ENCODE measurements around the gene APOC4. TPM values are rescaled to one million over a fixed set of nuclear protein-coding genes. Genes with fewer than 3 reads are reported as not detected.
"Not testable (repeated sequence)": the region's sequence is repeated elsewhere in the genome, so short reads cannot be mapped to it uniquely, and the experiment has no call there.

The APOC4 gene
- polyA plus RNA-seq, 1 donor (not counting 4 experiments of a cell fraction or from before 2014, with no cell fraction given): not detected

GRCh38 chr19:44909775-44910174, 32.3 kb upstream of the APOC4 start:
- no peaks in the 10 kb centered on the region for H3K36me3 ChIP-seq (ENCODE audit: control insufficient read depth in 2 of 2, extremely low read depth in 1 of 2, insufficient read depth in 2 of 2, low read length in 2 of 2)

GRCh38 chr19:44911896-44912295, 30.1 kb upstream of the APOC4 start:
- H3K4me3 ChIP-seq (ENCODE audit: control insufficient read depth in 2 of 3, extremely low read depth in 1 of 3, insufficient read depth in 2 of 3, low read depth in 1 of 3, low read length in 3 of 3); FAIRE-seq; H3K9me1 ChIP-seq (ENCODE audit: control insufficient read depth, extremely low read depth, insufficient read depth, low read length); H3K27ac ChIP-seq (ENCODE audit: control insufficient read depth, insufficient read depth, low read length); H3K9ac ChIP-seq (ENCODE audit: control insufficient read depth, extremely low read depth, insufficient read depth, low read length); H3K27me3 ChIP-seq (ENCODE audit: control insufficient read depth, extremely low read depth, insufficient read depth, low read length); H3K4me1 ChIP-seq (ENCODE audit: control insufficient read depth, extremely low read depth, insufficient read depth, low read length); H3K79me2 ChIP-seq (ENCODE audit: control insufficient read depth, insufficient read depth, low read length); DNase-seq (ENCODE audit: low read depth, low spot score); H2AFZ ChIP-seq (ENCODE audit: control insufficient read depth, low read length); H3K9me3 ChIP-seq (ENCODE audit: control insufficient read depth, low read depth, low read length); H4K20me1 ChIP-seq (ENCODE audit: control insufficient read depth, extremely low read depth, insufficient read depth, low read length); H3K36me3 ChIP-seq (ENCODE audit: control insufficient read depth in 2 of 2, extremely low read depth in 1 of 2, insufficient read depth in 2 of 2, low read length in 2 of 2); dilution Hi-C loops (cut with MboI; ENCODE audit: extremely low pct_ligation_motif_present, low sequenced_read_pairs); H3K4me2 ChIP-seq (ENCODE audit: control insufficient read depth, extremely low read depth, insufficient read depth, low read depth, low read length): not testable (repeated sequence)

More at GRCh38 chr19:44909775-44910174, 32.3 kb upstream of the APOC4 start:
- Histone ChIP-seq H3K4me1 (ENCODE audit: control insufficient read depth, extremely low read depth, insufficient read depth, low read length) (peaks cover 11% of the 10 kb centered on the region), H3K9me1 (ENCODE audit: control insufficient read depth, extremely low read depth, insufficient read depth, low read length) (no peaks in the 10 kb centered on the region), H3K4me3 (ENCODE audit: control insufficient read depth in 2 of 3, extremely low read depth in 1 of 3, insufficient read depth in 2 of 3, low read depth in 1 of 3, low read length in 3 of 3) (no peak overlapping the region), H2AFZ (ENCODE audit: control insufficient read depth, low read length) (no peak overlapping the region), H3K9ac (ENCODE audit: control insufficient read depth, extremely low read depth, insufficient read depth, low read length) (no peak overlapping the region), H3K4me2 (ENCODE audit: control insufficient read depth, extremely low read depth, insufficient read depth, low read depth, low read length) (no peak overlapping the region), H3K9me3 (ENCODE audit: control insufficient read depth, low read depth, low read length) (no peaks in the 10 kb centered on the region), H3K27ac (ENCODE audit: control insufficient read depth, insufficient read depth, low read length) (no peak overlapping the region), H4K20me1 (ENCODE audit: control insufficient read depth, extremely low read depth, insufficient read depth, low read length) (no peaks in the 10 kb centered on the region), H3K27me3 (ENCODE audit: control insufficient read depth, extremely low read depth, insufficient read depth, low read length) (peaks cover 9% of the 10 kb centered on the region), H3K79me2 (ENCODE audit: control insufficient read depth, insufficient read depth, low read length) (no peaks in the 10 kb centered on the region)
- FAIRE-seq (no peak), DNase-seq (ENCODE audit: low read depth, low spot score) (no peak)
- dilution Hi-C loops (cut with MboI; ENCODE audit: extremely low pct_ligation_motif_present, low sequenced_read_pairs): no loop called here
- no peak for TF ChIP-seq CTCF (optimal IDR thresholded peaks at IDR 0.05 in 1 of 3, IDR thresholded peaks at IDR 0.05 in 1 of 3, conservative IDR thresholded peaks at IDR 0.05 in 1 of 3; ENCODE audit: extremely low read depth in 1 of 3, insufficient read depth in 2 of 3, low read length in 3 of 3)
- TF ChIP-seq EZH2 (IDR thresholded peaks at IDR 0.05; ENCODE audit: low read length): no peak

- FAIRE-seq: no peak
- dilution Hi-C loops (cut with MboI; ENCODE audit: extremely low pct_ligation_motif_present, low sequenced_read_pairs): no loop called here
- H3K9me3 ChIP-seq (ENCODE audit: control insufficient read depth, low read depth, low read length): no peaks in the 10 kb centered on the region
Observed at GRCh38 chr19:44912854-44913253, 29.2 kb upstream of the APOC4 start.

More at GRCh38 chr19:44912854-44913253, 29.2 kb upstream of the APOC4 start:
- DNase-seq (ENCODE audit: low read depth, low spot score): no peak
- H3K4me1 ChIP-seq (ENCODE audit: control insufficient read depth, extremely low read depth, insufficient read depth, low read length): peaks cover 8% of the 10 kb centered on the region
- H3K9ac ChIP-seq (ENCODE audit: control insufficient read depth, extremely low read depth, insufficient read depth, low read length): no peak overlapping the region
- TF ChIP-seq EZH2 (IDR thresholded peaks at IDR 0.05; ENCODE audit: low read length) (no peak), CTCF (optimal IDR thresholded peaks at IDR 0.05 in 1 of 3, IDR thresholded peaks at IDR 0.05 in 1 of 3, conservative IDR thresholded peaks at IDR 0.05 in 1 of 3; ENCODE audit: extremely low read depth in 1 of 3, insufficient read depth in 2 of 3, low read length in 3 of 3) (no peak)
- no peaks in the 10 kb centered on the region for H3K36me3 ChIP-seq (ENCODE audit: control insufficient read depth in 2 of 2, extremely low read depth in 1 of 2, insufficient read depth in 2 of 2, low read length in 2 of 2)
- H3K27me3 ChIP-seq (ENCODE audit: control insufficient read depth, extremely low read depth, insufficient read depth, low read length): no peaks in the 10 kb centered on the region
- no peak overlapping the region for H3K4me3 ChIP-seq (ENCODE audit: control insufficient read depth in 2 of 3, extremely low read depth in 1 of 3, insufficient read depth in 2 of 3, low read depth in 1 of 3, low read length in 3 of 3)
- H2AFZ ChIP-seq (ENCODE audit: control insufficient read depth, low read length): no peak overlapping the region
- no peaks in the 10 kb centered on the region for H4K20me1 ChIP-seq (ENCODE audit: control insufficient read depth, extremely low read depth, insufficient read depth, low read length)
- no peak overlapping the region for H3K27ac ChIP-seq (ENCODE audit: control insufficient read depth, insufficient read depth, low read length)
- H3K9me1 ChIP-seq (ENCODE audit: control insufficient read depth, extremely low read depth, insufficient read depth, low read length): no peaks in the 10 kb centered on the region
- no peak overlapping the region for H3K4me2 ChIP-seq (ENCODE audit: control insufficient read depth, extremely low read depth, insufficient read depth, low read depth, low read length)
- H3K79me2 ChIP-seq (ENCODE audit: control insufficient read depth, insufficient read depth, low read length): no peaks in the 10 kb centered on the region

Data from keratinocyte (primary cell).